ENCODE results near the gene CDPF1. TPM values are rescaled to one million over a fixed set of nuclear protein-coding genes. Genes with fewer than 3 reads are reported as not detected.

Gene CDPF1
- total and polyA plus RNA-seq, 2 of the 13 experiments (the other 11 are each of a cell fraction or from before 2014, with no cell fraction given): 5.2 to 8.1 TPM

DNA sequence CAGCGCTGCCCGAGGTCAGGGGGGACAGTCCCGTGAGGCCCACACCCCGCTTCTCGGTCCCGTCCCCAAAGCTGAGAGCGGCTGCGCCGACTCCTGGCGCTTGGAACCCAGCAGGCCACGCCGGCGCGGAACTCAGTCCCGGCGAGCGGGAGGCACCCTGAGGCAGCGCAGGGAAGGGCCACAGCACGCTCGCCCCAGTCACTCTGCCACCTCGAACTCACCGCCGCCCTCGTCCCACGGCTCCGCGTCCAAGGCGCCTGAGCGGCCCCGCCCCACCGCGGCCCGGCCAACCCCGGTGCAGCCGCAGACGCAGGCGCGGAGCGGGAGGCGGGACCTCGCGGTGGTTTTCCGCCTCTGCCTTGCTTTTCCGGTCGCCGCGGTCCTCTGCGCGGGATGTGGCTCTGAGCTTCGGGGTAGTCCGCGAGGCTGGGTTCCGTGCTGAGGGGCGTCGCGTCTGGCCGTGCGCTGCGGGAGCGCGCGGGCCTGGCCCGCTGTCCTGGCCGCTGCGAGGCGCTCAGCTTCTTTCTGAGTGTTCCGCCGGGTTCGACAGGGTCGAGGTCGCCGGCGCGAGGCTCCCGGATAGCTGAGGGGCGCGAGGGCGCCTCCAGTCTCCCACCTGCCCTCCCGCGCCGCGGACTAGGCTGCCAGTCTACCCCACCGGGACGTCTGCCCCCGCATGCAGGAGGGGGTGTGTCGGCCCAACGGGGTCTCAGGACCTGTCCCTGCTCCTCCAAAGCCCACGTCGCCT is at the start of gene CDPF1 (continued):
- TF ChIP-seq MAFG (CRISPR knock-in tag; IDR thresholded peaks at IDR 0.05): no peak
- peak; percentile 68; the same call in 1 of the 2 replicates for TF ChIP-seq RFXANK (CRISPR knock-in tag; IDR thresholded peaks at IDR 0.05)
- no peak for TF ChIP-seq ARNT (IDR thresholded peaks at IDR 0.05)
- TF ChIP-seq PCBP1 (IDR thresholded peaks at IDR 0.05; ENCODE audit: borderline replicate concordance, low read depth, low read length): 0 out of 2 replicates have a peak, but pooled peaks have one; percentile 34
- TF ChIP-seq, protein P1, sequence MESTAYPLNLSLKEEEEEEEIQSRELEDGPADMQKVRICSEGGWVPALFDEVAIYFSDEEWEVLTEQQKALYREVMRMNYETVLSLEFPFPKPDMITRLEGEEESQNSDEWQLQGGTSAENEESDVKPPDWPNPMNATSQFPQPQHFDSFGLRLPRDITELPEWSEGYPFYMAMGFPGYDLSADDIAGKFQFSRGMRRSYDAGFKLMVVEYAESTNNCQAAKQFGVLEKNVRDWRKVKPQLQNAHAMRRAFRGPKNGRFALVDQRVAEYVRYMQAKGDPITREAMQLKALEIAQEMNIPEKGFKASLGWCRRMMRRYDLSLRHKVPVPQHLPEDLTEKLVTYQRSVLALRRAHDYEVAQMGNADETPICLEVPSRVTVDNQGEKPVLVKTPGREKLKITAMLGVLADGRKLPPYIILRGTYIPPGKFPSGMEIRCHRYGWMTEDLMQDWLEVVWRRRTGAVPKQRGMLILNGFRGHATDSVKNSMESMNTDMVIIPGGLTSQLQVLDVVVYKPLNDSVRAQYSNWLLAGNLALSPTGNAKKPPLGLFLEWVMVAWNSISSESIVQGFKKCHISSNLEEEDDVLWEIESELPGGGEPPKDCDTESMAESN (CRISPR knock-in tag; conservative IDR thresholded peaks at IDR 0.05): peak; percentile 87
- no peak; the same call in 1 of the 2 replicates for TF ChIP-seq ZFYVE20 (CRISPR knock-in tag; IDR thresholded peaks at IDR 0.05; ENCODE audit: borderline replicate concordance, low read depth)
- TF ChIP-seq ZNF563 (CRISPR knock-in tag; IDR thresholded peaks at IDR 0.05): peak; percentile 92
- no peak for TF ChIP-seq THAP7 (CRISPR knock-in tag; IDR thresholded peaks at IDR 0.05)
- TF ChIP-seq ZNF556 (CRISPR knock-in tag; IDR thresholded peaks at IDR 0.05; ENCODE audit: borderline replicate concordance): no peak
- TF ChIP-seq SRSF4 (IDR thresholded peaks at IDR 0.05; ENCODE audit: low read depth, low read length, poor library complexity, severe bottlenecking): no peak
- no peak for TF ChIP-seq FLYWCH1 (CRISPR knock-in tag; IDR thresholded peaks at IDR 0.05)
- TF ChIP-seq ZNF34 (CRISPR knock-in tag; IDR thresholded peaks at IDR 0.05; ENCODE audit: borderline replicate concordance): no peak; the same call in 1 of the 2 replicates
- no peak; the same call in 1 of the 2 replicates for TF ChIP-seq ZNF30 (CRISPR knock-in tag; IDR thresholded peaks at IDR 0.05)
- no peak for TF ChIP-seq ZNF460 (CRISPR knock-in tag; IDR thresholded peaks at IDR 0.05; ENCODE audit: borderline replicate concordance)
- peak; percentile 31; the same call in 1 of the 2 replicates for TF ChIP-seq ARNTL (CRISPR knock-in tag; IDR thresholded peaks at IDR 0.05)
- peak; percentile 23; the same call in 1 of the 2 replicates for TF ChIP-seq JDP2 (CRISPR knock-in tag; IDR thresholded peaks at IDR 0.05; ENCODE audit: borderline replicate concordance)
- peak; percentile 35; the same call in 1 of the 2 replicates for TF ChIP-seq ZNF564 (CRISPR knock-in tag; IDR thresholded peaks at IDR 0.05)
- peak; percentile 32; the same call in 1 of the 2 replicates for TF ChIP-seq ZNF558 (CRISPR knock-in tag; IDR thresholded peaks at IDR 0.05; ENCODE audit: borderline replicate concordance)
- TF ChIP-seq ZHX2 (IDR thresholded peaks at IDR 0.05; ENCODE audit: low read depth): no peak
- peak; percentile 90; the same call in 1 of the 2 replicates for TF ChIP-seq ZHX2 (CRISPR knock-in tag; IDR thresholded peaks at IDR 0.05; ENCODE audit: borderline replicate concordance)
- TF ChIP-seq BRCA1 (CRISPR knock-in tag; IDR thresholded peaks at IDR 0.05): peak; percentile 77; the same call in 1 of the 2 replicates

All from HepG2 (cell line).